CD4-positive, alpha-beta T cell treated with Interleukin-12 subunit alpha and Interleukin-12 subunit beta, for 1 hour (primary cell): Measurements from ENCODE around the gene ANKRD23.

Experiments used
- DNase-seq: peaks from one replicate; pipeline ENCODE4 v3.0.0-alpha.2; 2020

Gene ANKRD23

GRCh38 chr2:96792772-96793749 is 50.8 kb downstream of the ANKRD23 start:
- no peak for DNase-seq

- DNase-seq = no peak
Measured at GRCh38 chr2:96789245-96789617, 54.6 kb downstream of the ANKRD23 start.

GRCh38 chr2:96788442-96789244 is 55.2 kb downstream of the ANKRD23 start:
- no peak for DNase-seq
